Common myeloid progenitor, CD34-positive (primary cell): ENCODE measurements around the gene PARVB.

ENCODE experiments used
- CTCF ChIA-PET: fragments of 350-600 bp; sonication (Branson Sonifier 250); formaldehyde crosslinking; loops from one replicate; lab custom pipeline; 2021; ENCODE audit warnings: antibody characterized with exemption; lab: Charles Lee
- POLR2A ChIA-PET: fragments of 350-600 bp; sonication (Branson Sonifier 250); formaldehyde crosslinking; loops from one replicate; lab custom pipeline; 2021; ENCODE audit warnings: antibody characterized with exemption; lab: Charles Lee
- DNase-seq, 3 donors: peaks; one replicate each; pipeline versions ENCODE4 v3.0.0 to v3.0.0-alpha.2; 2013
- H3K27ac ChIP-seq, 2 experiments: 1 replicate in 1 of 2; 2 replicates in 1 of 2; pipeline ENCODE4 v1.7.0; 2013; ENCODE audit warnings: inconsistent platforms in 2 of 2, low read length in 2 of 2, mild to moderate bottlenecking in 2 of 2, low read depth in 1 of 2, moderate library complexity in 1 of 2; ENCODE audit not compliant: severe bottlenecking in 2 of 2, insufficient read depth in 1 of 2, poor library complexity in 1 of 2
- H3K27me3 ChIP-seq, 5 experiments: replicated peaks in 2 of 5; 1 replicate in 3 of 5; 2 replicates in 2 of 5; pipeline versions ENCODE4 v1.6.1 to v1.7.0; 2013; ENCODE audit warnings: low read length in 4 of 5, mild to moderate bottlenecking in 2 of 5, moderate library complexity in 2 of 5, inconsistent platforms in 1 of 5; ENCODE audit not compliant: insufficient read depth in 5 of 5, control insufficient read depth in 4 of 5
- H3K36me3 ChIP-seq, 4 experiments: 1 replicate in 2 of 4; 2 replicates in 2 of 4; pipeline versions ENCODE4 v1.6.1 to v1.7.0; 2013; ENCODE audit warnings: low read length in 3 of 4, control low read depth in 1 of 4, mild to moderate bottlenecking in 1 of 4; ENCODE audit not compliant: control insufficient read depth in 4 of 4, insufficient read depth in 4 of 4
- H3K4me1 ChIP-seq, 4 experiments: 1 replicate in 3 of 4; 2 replicates in 1 of 4; pipeline versions ENCODE4 v1.6.1 to v1.7.1; 2013; ENCODE audit warnings: low read length in 3 of 4, mild to moderate bottlenecking in 3 of 4, control low read depth in 1 of 4, inconsistent platforms in 1 of 4, moderate library complexity in 1 of 4; ENCODE audit not compliant: control insufficient read depth in 4 of 4, insufficient read depth in 4 of 4; ENCODE audit errors: control extremely low read depth in 1 of 4
- H3K4me3 ChIP-seq, 7 experiments: 1 replicate in 4 of 7; 2 replicates in 3 of 7; pipeline versions ENCODE4 v1.5.1 to v1.7.0; 2013; ENCODE audit warnings: mild to moderate bottlenecking in 7 of 7, low read length in 6 of 7, moderate library complexity in 6 of 7, inconsistent platforms in 2 of 7, low read depth in 2 of 7, control low read depth in 1 of 7; ENCODE audit not compliant: insufficient read depth in 4 of 7, control insufficient read depth in 1 of 7; ENCODE audit errors: extremely low read depth in 1 of 7
- H3K9me3 ChIP-seq, 5 experiments: 1 replicate in 4 of 5; 2 replicates in 1 of 5; pipeline versions ENCODE4 v1.6.1 to v1.7.1; 2013; ENCODE audit warnings: low read length in 4 of 5, mild to moderate bottlenecking in 2 of 5, inconsistent platforms in 1 of 5, low read depth in 1 of 5, moderate library complexity in 1 of 5; ENCODE audit not compliant: control insufficient read depth in 4 of 5, insufficient read depth in 2 of 5; ENCODE audit errors: control extremely low read depth in 1 of 5
- WGBS: methylation state at CpG from one replicate; pipeline ENCODE4 v1.1.5; 2013; ENCODE audit not compliant: insufficient coverage; 5-methylcytosine and 5-hydroxymethylcytosine counted together

PARVB gene

GRCh38 chr22:44080936-44081861, 57.1 kb downstream of the PARVB start:
- POLR2A ChIA-PET, result interaction anchor here (1.0 kb wide), 1 partner anchor 77 kb away, joined by 3 read pairs; no protein-coding TSS in a partner anchor
- H3K4me3 ChIP-seq, result no peak overlapping the region
- CTCF ChIA-PET, result interaction anchor here (0.9 to 10.8 kb wide), 17 partner anchors 9 to 545 kb away, joined by 3 to 328 read pairs (median 4); no protein-coding TSS in a partner anchor
- no peak overlapping the region for H3K27ac ChIP-seq
- peak; percentile 67 to 79 (median 73) for DNase-seq
- peaks cover 0 to 18% (median 10%) of the 10 kb centered on the region in 4 experiments for H3K36me3 ChIP-seq
- H3K27me3 ChIP-seq, result no peaks in the 10 kb centered on the region
- H3K4me1 ChIP-seq, result no peaks in the 10 kb centered on the region
- 62% methylated on average over 26 of the region's 27 CpGs for WGBS
- H3K9me3 ChIP-seq, result peaks cover 0 to 5% (median 4%) of the 10 kb centered on the region in 5 experiments

DNA sequence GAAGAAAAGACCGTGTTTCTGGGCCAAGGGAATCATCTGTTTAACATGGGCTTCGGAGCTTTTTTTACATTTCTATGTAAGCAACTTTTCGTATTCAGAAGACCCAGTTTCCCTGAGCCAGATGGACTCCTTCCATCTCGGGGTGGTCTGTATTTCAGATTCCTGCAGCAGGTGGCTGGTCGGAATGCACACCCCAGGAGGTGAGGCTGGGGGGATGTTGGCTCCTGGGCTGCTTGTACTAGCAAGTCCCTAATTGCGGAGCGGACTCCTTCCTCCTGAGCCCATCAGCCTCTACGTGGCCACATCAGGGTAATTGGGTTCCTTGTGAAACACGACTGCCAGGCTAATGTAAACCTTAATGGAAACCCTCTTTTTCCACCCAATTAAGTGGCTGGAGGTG, 58.7 kb downstream of the PARVB start:
- no peak overlapping the region for H3K4me3 ChIP-seq
- WGBS, result 92% methylated on average over 8 of the region's 9 CpGs
- ChIA-PET CTCF (interaction anchor here (0.9 to 10.8 kb wide), 14 partner anchors 11 to 543 kb away, joined by 3 to 328 read pairs (median 4); partner anchors contain the start of gene PARVB), POLR2A (interaction anchor here (0.6 to 1.2 kb wide), 2 partner anchors 12 to 220 kb away, joined by 3 read pairs; no protein-coding TSS in a partner anchor)
- H3K27ac ChIP-seq, result no peak overlapping the region
- no peaks in the 10 kb centered on the region for H3K27me3 ChIP-seq
- no peaks in the 10 kb centered on the region for H3K4me1 ChIP-seq
- peaks cover 0 to 26% (median 10%) of the 10 kb centered on the region in 4 experiments for H3K36me3 ChIP-seq
- no peak for DNase-seq
- peaks cover 0 to 5% (median 4%) of the 10 kb centered on the region in 5 experiments for H3K9me3 ChIP-seq

- POLR2A ChIA-PET, result no interaction called here
- CTCF ChIA-PET, result interaction anchor here (1.3 to 10.8 kb wide), 12 partner anchors 10 to 542 kb away, joined by 3 to 328 read pairs (median 12); no protein-coding TSS in a partner anchor
- Histone ChIP-seq H3K4me3 (no peak overlapping the region), H3K27me3 (no peaks in the 10 kb centered on the region), H3K4me1 (no peaks in the 10 kb centered on the region), H3K27ac (no peak overlapping the region), H3K9me3 (peaks cover 0 to 5% (median 4%) of the 10 kb centered on the region in 5 experiments), H3K36me3 (peaks cover 0 to 30% (median 14%) of the 10 kb centered on the region in 4 experiments)
- no peak for DNase-seq
- 100% methylated on average over 10 of the region's 11 CpGs for WGBS
These were observed 60.1 kb downstream of the PARVB start for GRCh38 chr22:44084044-44084772.

DNA sequence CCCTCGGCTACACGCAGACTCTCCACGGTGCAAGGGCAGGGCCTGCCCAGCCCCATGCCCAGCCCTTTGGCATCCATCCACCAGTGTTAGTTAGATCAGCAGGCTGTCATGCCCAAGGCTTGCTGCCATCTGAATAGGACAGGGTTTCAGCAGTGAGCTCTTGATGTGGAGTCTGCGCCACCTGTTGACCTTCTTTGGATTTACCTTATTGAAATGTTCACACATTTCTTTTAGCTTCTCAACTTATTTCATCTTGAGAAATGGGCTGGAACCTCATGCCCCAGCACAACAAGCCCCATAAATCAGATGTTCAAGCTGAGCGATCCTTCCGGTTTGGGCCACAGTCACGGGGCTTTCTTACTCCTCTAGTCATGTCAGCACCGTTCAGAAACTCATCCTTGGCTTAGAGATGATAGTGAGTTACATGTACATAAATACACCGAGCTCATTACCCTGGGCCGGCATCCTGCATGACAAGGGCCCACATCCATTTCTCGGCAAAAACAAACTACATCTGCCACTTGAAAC, 61.7 kb downstream of the PARVB start:
- DNase-seq, result peak; percentile 75 to 84 (median 82)
- H3K27ac ChIP-seq, result no peak overlapping the region
- 80% methylated on average over 8 of the region's 11 CpGs for WGBS
- no peaks in the 10 kb centered on the region for H3K4me1 ChIP-seq
- POLR2A ChIA-PET, result interaction anchor here (0.6 to 1.3 kb wide), 2 partner anchors 93 to 105 kb away, joined by 3 to 5 read pairs; no protein-coding TSS in a partner anchor
- no peaks in the 10 kb centered on the region for H3K27me3 ChIP-seq
- peaks cover 0 to 5% (median 4%) of the 10 kb centered on the region in 5 experiments for H3K9me3 ChIP-seq
- H3K36me3 ChIP-seq, result peaks cover 0 to 30% (median 14%) of the 10 kb centered on the region in 4 experiments
- CTCF ChIA-PET, result interaction anchor here (0.7 to 10.8 kb wide), 29 partner anchors 8 to 598 kb away, joined by 3 to 328 read pairs (median 5); partner anchors contain the start of gene PARVG
- no peak overlapping the region for H3K4me3 ChIP-seq

DNA sequence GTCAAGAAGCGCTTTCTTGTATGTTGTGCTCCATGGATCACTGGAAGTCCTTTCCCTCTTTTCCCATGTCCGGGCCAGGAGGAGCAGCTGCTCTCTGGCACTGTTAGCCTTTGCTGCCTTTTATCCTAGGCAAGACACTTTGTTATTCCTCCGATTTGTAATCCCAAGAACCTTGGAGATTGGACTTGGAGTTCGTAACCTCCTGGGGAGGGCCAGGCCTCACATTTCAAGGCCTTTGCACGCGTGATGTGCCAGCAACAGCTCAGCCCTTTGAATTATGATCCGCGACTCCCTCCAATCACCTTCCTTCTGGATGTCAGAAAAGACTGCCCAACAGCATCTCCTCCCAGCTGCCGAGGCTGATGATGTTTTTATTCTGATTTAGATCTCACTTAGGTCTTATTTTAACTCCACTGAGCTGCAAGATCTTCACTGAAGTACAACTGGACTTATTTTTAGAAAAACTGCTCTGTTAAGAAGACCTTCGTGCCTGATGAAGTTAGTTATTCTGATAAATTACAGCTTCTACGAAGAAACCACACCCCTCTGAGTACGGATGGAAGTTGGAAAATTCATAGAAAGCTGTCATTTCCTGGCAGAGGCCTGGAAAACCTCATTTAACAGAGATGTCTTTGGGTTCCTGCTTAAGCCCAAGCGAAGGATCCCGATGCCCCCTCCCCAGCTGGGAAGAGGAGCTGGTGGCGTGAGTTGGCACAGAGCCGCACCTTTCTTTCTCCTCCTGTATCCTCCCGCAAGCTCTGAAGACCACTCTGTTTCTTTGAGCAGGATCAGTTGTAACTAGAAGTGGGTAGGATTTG, 62.4 kb downstream of the PARVB start:
- Histone ChIP-seq H3K9me3 (peaks cover 0 to 5% (median 4%) of the 10 kb centered on the region in 5 experiments), H3K27ac (no peak overlapping the region), H3K4me1 (no peaks in the 10 kb centered on the region), H3K4me3 (no peak overlapping the region), H3K27me3 (no peaks in the 10 kb centered on the region), H3K36me3 (peaks cover 0 to 30% (median 14%) of the 10 kb centered on the region in 4 experiments)
- ChIA-PET CTCF (interaction anchor here (0.6 to 10.8 kb wide), 29 partner anchors 9 to 592 kb away, joined by 3 to 328 read pairs (median 5); partner anchors contain the start of gene PARVG), POLR2A (interaction anchor here (1.3 kb wide), 1 partner anchor 93 kb away, joined by 5 read pairs; no protein-coding TSS in a partner anchor)
- no peak for DNase-seq
- 87% methylated on average over 12 of the region's 17 CpGs for WGBS

GRCh38 chr22:44087089-44087430, 63.0 kb downstream of the PARVB start:
- Histone ChIP-seq H3K27me3 (no peaks in the 10 kb centered on the region), H3K4me3 (no peak overlapping the region), H3K27ac (no peak overlapping the region), H3K36me3 (peaks cover 0 to 30% (median 11%) of the 10 kb centered on the region in 4 experiments), H3K9me3 (peaks cover 0 to 5% (median 4%) of the 10 kb centered on the region in 5 experiments), H3K4me1 (no peaks in the 10 kb centered on the region)
- ChIA-PET CTCF (interaction anchor here (0.6 to 10.8 kb wide), 9 partner anchors 9 to 591 kb away, joined by 3 to 328 read pairs (median 10); no protein-coding TSS in a partner anchor), POLR2A (no interaction called here)
- DNase-seq, result no peak
- 94% methylated on average over 2 of the region's 4 CpGs for WGBS
